Activated T-cell treated with anti-CD3 and anti-CD28 coated beads for 24 hours (primary cell): ENCODE measurements around the gene SEPTIN1.
A peak's percentile ranks its signal among the peaks of the same experiment; 100 is the strongest.
"Not testable (repeated sequence)": the region's sequence is repeated elsewhere in the genome, so short reads cannot be mapped to it uniquely, and the experiment has no call there.

Experiments
- DNase-seq: peaks from one replicate; pipeline ENCODE4 v3.0.0-alpha.2; 2020; ENCODE audit warnings: low read depth

SEPTIN1 gene

GRCh38 chr16:30401768-30402425, 19.5 kb upstream of the SEPTIN1 start:
- DNase-seq = no peak

- no peak for DNase-seq
Measured at GRCh38 chr16:30399435-30400186, 17.2 kb upstream of the SEPTIN1 start.

GRCh38 chr16:30398661-30399434, 16.5 kb upstream of the SEPTIN1 start:
- DNase-seq = no peak

- DNase-seq = no peak
Measured at GRCh38 chr16:30397776-30398660, 15.7 kb upstream of the SEPTIN1 start.

GRCh38 chr16:30397056-30397455, 14.7 kb upstream of the SEPTIN1 start:
- DNase-seq = no peak

GRCh38 chr16:30396627-30397026, 14.3 kb upstream of the SEPTIN1 start:
- DNase-seq = not testable (repeated sequence)

- no peak for DNase-seq
Measured at GRCh38 chr16:30395992-30396585, 13.7 kb upstream of the SEPTIN1 start.

- peak; percentile 48 for DNase-seq
Measured at GRCh38 chr16:30395155-30395991, 13.0 kb upstream of the SEPTIN1 start, which contains the start of gene ZNF48. ZNF48 (plus strand) TSS chr16:30395420; CDS start chr16:30395795, 375 bp downstream.

- no peak for DNase-seq
Measured at GRCh38 chr16:30394592-30395154, 12.3 kb upstream of the SEPTIN1 start.

GRCh38 chr16:30383521-30383920, 1.2 kb upstream of the SEPTIN1 start:
- DNase-seq = no peak

GRCh38 chr16:30381291-30382041, 895 bp downstream of the SEPTIN1 start:
- DNase-seq = no peak

GRCh38 chr16:30380803-30381208, 1.6 kb downstream of the SEPTIN1 start:
- no peak for DNase-seq

- no peak for DNase-seq
Measured at GRCh38 chr16:30380072-30380802, 2.1 kb downstream of the SEPTIN1 start.

GRCh38 chr16:30379158-30379783, 3.1 kb downstream of the SEPTIN1 start:
- no peak for DNase-seq

- DNase-seq = peak; percentile 99
Measured at GRCh38 chr16:30378236-30379157, 3.9 kb downstream of the SEPTIN1 start.

- DNase-seq = peak; percentile 76
Measured at GRCh38 chr16:30377812-30378235, 4.5 kb downstream of the SEPTIN1 start.
